K562 (cell line): ENCODE results near the gene FHL1. TPM values are rescaled to one million over a fixed set of nuclear protein-coding genes. Genes with fewer than 3 reads are reported as not detected.
"Not testable (repeated sequence)": the region's sequence is repeated elsewhere in the genome, so short reads cannot be mapped to it uniquely, and the experiment has no call there.

Experiments
- ATAC-seq: fragments of 200-7000 bp; cut with Tn5 transposase; 3 replicates; pipeline ENCODE4 v1.9.1; 2020; ENCODE audit warnings: moderate library complexity
- BruUV-seq: library from RNA; stranded (reverse); fragments of 400-500 nt; replicated peaks from 2 replicates; lab custom pipeline; 2021; lab: Mats Ljungman, UMichigan
- CTCF ChIA-PET: fragments of 300-600 bp; formaldehyde crosslinking; extraction: SDS; loops from one replicate; lab custom pipeline; 2021; ENCODE audit warnings: low intra/inter-chr PET ratio; lab: Yijun Ruan, JAX
- POLR2A ChIA-PET: fragments of 300-600, 350-650 bp; sonication (Branson Sonifier 250); formaldehyde crosslinking; extraction: SDS; loops from one replicate; lab custom pipeline; 2021; ENCODE audit warnings: antibody characterized with exemption, inconsistent platforms; lab: Yijun Ruan, JAX
- DNase-seq, 4 experiments: peaks; one replicate each; pipeline versions ENCODE4 v3.0.0 to v3.0.0-alpha.2; 2011 to 2018; ENCODE audit warnings: low spot score in 3 of 4, mixed read lengths in 3 of 4; ENCODE audit errors: extremely low read depth in 1 of 4
- FAIRE-seq: peaks from 2 replicates; lab custom pipeline; 2011; peaks lifted over from hg19 to GRCh38; lab: Jason Lieb, UNC
- H2AFZ ChIP-seq: 2 replicates; pipeline ENCODE4 v1.6.0; 2011; ENCODE audit warnings: low read depth, low read length, control low read depth, inconsistent platforms
- H3K27ac ChIP-seq: fragments of 200-600 bp; 3 replicates; pipeline ENCODE4 v1.8.0; 2011; ENCODE audit warnings: low read depth, mild to moderate bottlenecking, control low read depth, inconsistent platforms, low read length, moderate library complexity, mixed read lengths; ENCODE audit errors: extremely low read depth
- H3K27me3 ChIP-seq, 2 experiments: fragments of 300-600 bp in 1 of 2; 2 replicates in 1 of 2; 3 replicates in 1 of 2; pipeline versions ENCODE4 v1.6.0 to v1.8.0; 2011; ENCODE audit warnings: inconsistent platforms in 2 of 2, low read length in 2 of 2, mild to moderate bottlenecking in 1 of 2, mixed read lengths in 1 of 2, moderate library complexity in 1 of 2; ENCODE audit not compliant: control insufficient read depth in 2 of 2, insufficient read depth in 2 of 2
- H3K36me3 ChIP-seq: fragments of 300-600 bp; 3 replicates; pipeline ENCODE4 v1.8.0; 2011; ENCODE audit warnings: mild to moderate bottlenecking, low read length, inconsistent platforms; ENCODE audit not compliant: control insufficient read depth, insufficient read depth
- H3K4me1 ChIP-seq, 2 experiments: fragments of 200-600 bp in 1 of 2; replicated peaks in 1 of 2; 2 replicates in 1 of 2; 3 replicates in 1 of 2; pipeline versions ENCODE4 v1.5.1 to v1.8.0; 2011; ENCODE audit warnings: inconsistent platforms in 2 of 2, low read length in 2 of 2, mild to moderate bottlenecking in 1 of 2, mixed read lengths in 1 of 2, moderate library complexity in 1 of 2; ENCODE audit not compliant: control insufficient read depth in 2 of 2, insufficient read depth in 2 of 2
- H3K4me2 ChIP-seq: 2 replicates; pipeline ENCODE4 v1.6.1; 2011; ENCODE audit warnings: low read length, control low read depth, inconsistent platforms, mixed read lengths; ENCODE audit not compliant: insufficient read depth
- H3K4me3 ChIP-seq: fragments of 200-600 bp; sonication (generic), shearing (Covaris generic); 2 replicates; pipeline ENCODE4 v1.5.1; 2016; ENCODE audit warnings: control low read depth, inconsistent platforms
- H3K79me2 ChIP-seq: fragments of 200-600 bp; 3 replicates; pipeline ENCODE4 v1.8.0; 2011; ENCODE audit warnings: low read length, inconsistent platforms; ENCODE audit not compliant: control insufficient read depth, insufficient read depth
- H3K9ac ChIP-seq, 2 experiments: 2 replicates each; pipeline versions ENCODE4 v1.6.0 to v1.6.1; 2011; ENCODE audit warnings: low read depth in 2 of 2, low read length in 2 of 2, control low read depth in 1 of 2, inconsistent platforms in 1 of 2, mild to moderate bottlenecking in 1 of 2, mixed read lengths in 1 of 2; ENCODE audit not compliant: insufficient read depth in 1 of 2
- H3K9me1 ChIP-seq: one replicate; pipeline ENCODE4 v1.6.0; 2011; ENCODE audit warnings: inconsistent platforms, mild to moderate bottlenecking, low read length, moderate library complexity; ENCODE audit not compliant: control insufficient read depth, insufficient read depth
- H3K9me3 ChIP-seq: replicated peaks from 2 replicates; pipeline ENCODE4 v1.5.1; 2011; ENCODE audit warnings: low read depth, low read length, inconsistent platforms; ENCODE audit not compliant: control insufficient read depth, insufficient read depth
- H4K20me1 ChIP-seq: replicated peaks from 2 replicates; pipeline ENCODE4 v1.6.1; 2011; ENCODE audit warnings: low read length, inconsistent platforms, mixed read lengths; ENCODE audit not compliant: control insufficient read depth, insufficient read depth
- NBN ChIP-seq: fragments of 450-650 bp; IDR thresholded peaks from 2 replicates; pipeline ENCODE4 v1.6.1; 2016; ENCODE audit warnings: low read depth, mild to moderate bottlenecking
- RBM25 ChIP-seq: fragments of 200-400 bp; formaldehyde crosslinking; IDR thresholded peaks from 2 replicates; pipeline ENCODE4 v1.6.1; 2018; ENCODE audit warnings: low read length, low read depth, moderate library complexity; ENCODE audit not compliant: severe bottlenecking
- SP1 ChIP-seq: sonication (generic); formaldehyde crosslinking; IDR thresholded peaks from 2 replicates; pipeline ENCODE4 v1.8.1; 2022; ENCODE audit warnings: mild to moderate bottlenecking, missing genetic modification reagents
- TCF3 ChIP-seq: sonication (generic); formaldehyde crosslinking; IDR thresholded peaks from 2 replicates; pipeline ENCODE4 v1.4.0; 2020; ENCODE audit warnings: mild to moderate bottlenecking, missing genetic modification reagents
- YBX1 ChIP-seq: fragments of 450-650 bp; IDR thresholded peaks from 2 replicates; pipeline ENCODE4 v1.7.1; 2016; ENCODE audit warnings: mild to moderate bottlenecking
- YY1 ChIP-seq, 3 experiments: IDR thresholded peaks; 2 replicates each; pipeline ENCODE4 v1.6.1; 2011; ENCODE audit warnings: low read length in 2 of 3, mild to moderate bottlenecking in 2 of 3, moderate library complexity in 2 of 3, borderline replicate concordance in 1 of 3, control low read depth in 1 of 3, low read depth in 1 of 3; ENCODE audit not compliant: insufficient read depth in 3 of 3, insufficient replicate concordance in 2 of 3, control insufficient read depth in 1 of 3, insufficient read length in 1 of 3; ENCODE audit errors: extremely low read depth in 1 of 3
- ZNF146 ChIP-seq: IDR thresholded peaks from one replicate; pipeline ENCODE4 v1.6.1; 2018; ENCODE audit warnings: missing compliant biosample characterization; ENCODE audit not compliant: unreplicated experiment
- ZNF707 ChIP-seq: fragments of 250-450 bp; sonication (Bioruptor Pico); conservative IDR thresholded peaks from 2 replicates; pipeline ENCODE4 v1.8.0; 2022; ENCODE audit warnings: inconsistent platforms, mild to moderate bottlenecking, moderate library complexity
- ZNF77 ChIP-seq: fragments of 250-450 bp; sonication (Bioruptor Pico); IDR thresholded peaks from 2 replicates; pipeline ENCODE4 v1.5.0; 2020
- WGBS: fragments of 100-300 bp; shearing (Covaris generic); methylation state at CpG from one replicate; pipeline ENCODE4 v1.1.6; 2016; ENCODE audit warnings: low coverage, mixed read lengths; ENCODE audit not compliant: insufficient coverage; ENCODE audit errors: missing lambda C conversion rate; 5-methylcytosine and 5-hydroxymethylcytosine counted together
- in situ Hi-C: fragments of 300-500 bp; cut with MboI; formaldehyde crosslinking; loops from 4 replicates; pipeline ENCODE4 v1.15.0; 2018; ENCODE audit warnings: inconsistent platforms, mixed read lengths
- intact Hi-C: fragments of 100-400 bp; cut with micrococcal nuclease; formaldehyde crosslinking; loops from 2 replicates; pipeline ENCODE4 v1.14.2; 2022
- polyA plus RNA-seq, 8 experiments: library from polyadenylated mRNA; depleted of rRNA in 4 of 8; stranded (reverse) in 5 of 8; unstranded in 3 of 8; fragments of >200 nt; fragmentation: Nextera tagmentation in 2 of 8; fragmentation: Illumina TruSeq in 1 of 8; extraction: Ambion mirVana in 2 of 8; extraction: Trizol in 1 of 8; gene quantifications; 2 replicates each; pipeline versions ENCODE4 v1.2.1 to v1.2.3, GENCODE V29; 2011 to 2014; ENCODE audit warnings: inconsistent platforms in 1 of 8, missing spikeins in 1 of 8
- total RNA-seq, 7 experiments: library from RNA; depleted of rRNA in 6 of 7; stranded (reverse); fragments of >200 nt in 6 of 7; fragmentation: Illumina TruSeq in 2 of 7; extraction: Trizol in 2 of 7; gene quantifications; 2 replicates each; pipeline versions ENCODE4 v1.2.1 to v1.2.3, GENCODE V29; 2011 to 2021; ENCODE audit warnings: low replicate concordance in 1 of 7
- TF ChIP-seq, protein P1 (sequence below), 2 experiments: IDR thresholded peaks; 2 replicates each; pipeline ENCODE4 v1.6.1; 2012; ENCODE audit warnings: improper control_type of control experiment in 2 of 2, low read depth in 2 of 2, low read length in 2 of 2, borderline replicate concordance in 1 of 2
- TF ChIP-seq, protein P2 (sequence below): IDR thresholded peaks from 3 replicates; pipeline ENCODE4 v1.6.1; 2011; ENCODE audit warnings: borderline replicate concordance, mild to moderate bottlenecking; ENCODE audit not compliant: insufficient read length, insufficient read depth

FHL1 gene
- total and polyA plus RNA-seq, 9 of the 15 experiments (the other 6 are each of a cell fraction or from before 2014, with no cell fraction given), result 0.03 to 3.0 (median 0.13) TPM; not detected in 1

DNA sequence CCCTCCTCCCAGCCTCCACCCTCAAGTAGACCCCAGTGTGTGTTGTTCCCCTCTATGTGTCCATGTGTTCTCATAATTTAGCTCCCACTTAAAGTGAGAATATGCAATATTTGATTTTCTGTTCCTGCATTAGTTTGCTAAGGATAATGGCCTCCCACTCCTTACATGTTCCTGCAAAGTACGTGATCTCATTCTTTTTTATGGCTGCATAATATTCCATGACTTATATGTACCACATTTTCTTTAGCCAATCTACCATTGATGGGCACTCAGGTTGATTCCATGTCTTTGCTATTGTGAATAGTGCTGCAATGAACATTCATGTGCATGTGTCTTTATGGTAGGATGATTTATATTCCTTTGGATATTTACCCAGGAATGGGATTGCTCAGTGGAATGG, 38.4 kb upstream of the FHL1 start:
- CTCF ChIA-PET, result not testable (repeated sequence)

DNA sequence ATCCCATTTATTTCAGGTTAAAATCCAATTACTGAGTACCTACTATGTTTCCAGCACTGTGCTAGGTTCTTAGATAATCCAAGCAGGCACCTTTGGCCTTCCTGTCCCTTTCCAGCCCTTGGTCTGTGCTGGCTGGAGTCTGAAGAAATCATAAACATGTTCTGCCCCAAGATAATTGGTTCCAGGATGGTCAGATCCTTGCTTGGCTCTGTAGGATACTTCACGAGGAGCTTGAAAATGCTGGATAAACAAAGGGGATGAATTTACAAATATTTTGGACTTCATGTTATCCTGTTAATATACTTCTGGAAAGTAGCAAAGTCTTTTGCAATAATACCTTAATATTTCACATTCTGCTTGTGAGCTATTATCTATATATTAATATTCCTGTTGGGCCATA, 35.0 kb upstream of the FHL1 start:
- in situ Hi-C loops, result no loop called here
- no peaks in the 10 kb centered on the region for H3K9me3 ChIP-seq
- no peaks in the 10 kb centered on the region for H3K4me1 ChIP-seq
- ATAC-seq (no peak), FAIRE-seq (no peak), DNase-seq (no peak)
- H3K9ac ChIP-seq, result no peak overlapping the region
- H4K20me1 ChIP-seq, result no peaks in the 10 kb centered on the region
- 0% methylated on average over 1 of the region's 1 CpG for WGBS
- H3K79me2 ChIP-seq, result no peaks in the 10 kb centered on the region
- no peak overlapping the region for H3K4me2 ChIP-seq
- H3K27me3 ChIP-seq, result no peaks in the 10 kb centered on the region; a peak in 1 of 5 replicates
- no peak overlapping the region for H3K27ac ChIP-seq
- no peaks in the 10 kb centered on the region for H3K36me3 ChIP-seq
- no peak overlapping the region for H2AFZ ChIP-seq
- H3K9me1 ChIP-seq, result no peaks in the 10 kb centered on the region
- ChIA-PET POLR2A (no interaction called here), CTCF (no interaction called here)
- BruUV-seq, result no TSS peak
- intact Hi-C loops, result no loop called here
- H3K4me3 ChIP-seq, result no peak overlapping the region
- TF ChIP-seq SP1 (CRISPR knock-in tag) (no peak), TCF3 (no peak), ZNF77 (CRISPR knock-in tag) (no peak), YY1 (IDR thresholded peaks at IDR 0.05; ENCODE audit: borderline replicate concordance in 1 of 3, control insufficient read depth in 1 of 3, extremely low read depth in 1 of 3, insufficient read depth in 3 of 3, insufficient read length in 1 of 3, insufficient replicate concordance in 2 of 3, low read depth in 1 of 3, low read length in 2 of 3) (no peak), NBN (no peak), ZNF707 (CRISPR knock-in tag) (no peak), YBX1 (no peak)
- TF ChIP-seq, protein P1, sequence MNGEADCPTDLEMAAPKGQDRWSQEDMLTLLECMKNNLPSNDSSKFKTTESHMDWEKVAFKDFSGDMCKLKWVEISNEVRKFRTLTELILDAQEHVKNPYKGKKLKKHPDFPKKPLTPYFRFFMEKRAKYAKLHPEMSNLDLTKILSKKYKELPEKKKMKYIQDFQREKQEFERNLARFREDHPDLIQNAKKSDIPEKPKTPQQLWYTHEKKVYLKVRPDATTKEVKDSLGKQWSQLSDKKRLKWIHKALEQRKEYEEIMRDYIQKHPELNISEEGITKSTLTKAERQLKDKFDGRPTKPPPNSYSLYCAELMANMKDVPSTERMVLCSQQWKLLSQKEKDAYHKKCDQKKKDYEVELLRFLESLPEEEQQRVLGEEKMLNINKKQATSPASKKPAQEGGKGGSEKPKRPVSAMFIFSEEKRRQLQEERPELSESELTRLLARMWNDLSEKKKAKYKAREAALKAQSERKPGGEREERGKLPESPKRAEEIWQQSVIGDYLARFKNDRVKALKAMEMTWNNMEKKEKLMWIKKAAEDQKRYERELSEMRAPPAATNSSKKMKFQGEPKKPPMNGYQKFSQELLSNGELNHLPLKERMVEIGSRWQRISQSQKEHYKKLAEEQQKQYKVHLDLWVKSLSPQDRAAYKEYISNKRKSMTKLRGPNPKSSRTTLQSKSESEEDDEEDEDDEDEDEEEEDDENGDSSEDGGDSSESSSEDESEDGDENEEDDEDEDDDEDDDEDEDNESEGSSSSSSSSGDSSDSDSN (IDR thresholded peaks at IDR 0.05; ENCODE audit: borderline replicate concordance in 1 of 2, low read depth in 2 of 2, low read length in 2 of 2), result no peak
- TF ChIP-seq, protein P2, sequence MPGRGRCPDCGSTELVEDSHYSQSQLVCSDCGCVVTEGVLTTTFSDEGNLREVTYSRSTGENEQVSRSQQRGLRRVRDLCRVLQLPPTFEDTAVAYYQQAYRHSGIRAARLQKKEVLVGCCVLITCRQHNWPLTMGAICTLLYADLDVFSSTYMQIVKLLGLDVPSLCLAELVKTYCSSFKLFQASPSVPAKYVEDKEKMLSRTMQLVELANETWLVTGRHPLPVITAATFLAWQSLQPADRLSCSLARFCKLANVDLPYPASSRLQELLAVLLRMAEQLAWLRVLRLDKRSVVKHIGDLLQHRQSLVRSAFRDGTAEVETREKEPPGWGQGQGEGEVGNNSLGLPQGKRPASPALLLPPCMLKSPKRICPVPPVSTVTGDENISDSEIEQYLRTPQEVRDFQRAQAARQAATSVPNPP, result no peak

More for the DNA sequence above, 38.4 kb upstream of the FHL1 start:
- not testable (repeated sequence) for H3K27me3 ChIP-seq, BruUV-seq, H3K4me1 ChIP-seq
- TF ChIP-seq ZNF146 (CRISPR knock-in tag) (peak; percentile 62), RBM25 (peak; percentile 12)
- TF ChIP-seq, all 486 proteins: peak for 2; not testable (repeated sequence) for 484
- FAIRE-seq, H3K9ac ChIP-seq, H4K20me1 ChIP-seq, H3K27ac ChIP-seq, intact Hi-C loops, H3K9me1 ChIP-seq, H3K4me2 ChIP-seq, ATAC-seq, H3K36me3 ChIP-seq, H3K4me3 ChIP-seq, in situ Hi-C loops, POLR2A ChIA-PET, H2AFZ ChIP-seq, H3K79me2 ChIP-seq, DNase-seq, H3K9me3 ChIP-seq: not testable (repeated sequence)
- 0% methylated on average over 1 of the region's 1 CpG for WGBS
